ENCODE measurements around the gene ELP4.
"Not testable (repeated sequence)": the region's sequence is repeated elsewhere in the genome, so short reads cannot be mapped to it uniquely, and the experiment has no call there.

ELP4 gene

DNA sequence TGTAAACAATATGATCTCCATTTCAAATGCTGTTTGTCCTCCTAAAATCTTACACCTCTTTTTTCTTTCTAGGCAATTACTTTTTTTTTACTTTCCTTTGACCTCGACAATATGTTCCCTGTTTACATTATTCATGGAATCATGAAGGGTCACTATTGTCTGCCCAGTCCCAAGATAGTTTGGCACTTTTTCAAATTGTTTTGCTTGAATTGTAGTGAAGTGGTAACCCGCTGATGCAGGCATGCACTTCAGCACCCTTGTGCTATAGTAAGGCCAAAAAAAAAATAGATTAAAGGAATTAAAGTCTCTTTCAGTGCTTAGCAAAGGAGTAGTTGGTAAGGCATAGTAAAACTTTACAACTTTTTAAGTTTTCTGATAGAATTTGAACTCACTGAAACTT, 210.7 kb downstream of the ELP4 start:
- TF ChIP-seq, protein P1, sequence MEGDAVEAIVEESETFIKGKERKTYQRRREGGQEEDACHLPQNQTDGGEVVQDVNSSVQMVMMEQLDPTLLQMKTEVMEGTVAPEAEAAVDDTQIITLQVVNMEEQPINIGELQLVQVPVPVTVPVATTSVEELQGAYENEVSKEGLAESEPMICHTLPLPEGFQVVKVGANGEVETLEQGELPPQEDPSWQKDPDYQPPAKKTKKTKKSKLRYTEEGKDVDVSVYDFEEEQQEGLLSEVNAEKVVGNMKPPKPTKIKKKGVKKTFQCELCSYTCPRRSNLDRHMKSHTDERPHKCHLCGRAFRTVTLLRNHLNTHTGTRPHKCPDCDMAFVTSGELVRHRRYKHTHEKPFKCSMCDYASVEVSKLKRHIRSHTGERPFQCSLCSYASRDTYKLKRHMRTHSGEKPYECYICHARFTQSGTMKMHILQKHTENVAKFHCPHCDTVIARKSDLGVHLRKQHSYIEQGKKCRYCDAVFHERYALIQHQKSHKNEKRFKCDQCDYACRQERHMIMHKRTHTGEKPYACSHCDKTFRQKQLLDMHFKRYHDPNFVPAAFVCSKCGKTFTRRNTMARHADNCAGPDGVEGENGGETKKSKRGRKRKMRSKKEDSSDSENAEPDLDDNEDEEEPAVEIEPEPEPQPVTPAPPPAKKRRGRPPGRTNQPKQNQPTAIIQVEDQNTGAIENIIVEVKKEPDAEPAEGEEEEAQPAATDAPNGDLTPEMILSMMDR (IDR thresholded peaks at IDR 0.05; ENCODE audit: insufficient read depth, missing control alignments): no peak
- FAIRE-seq (no peak), DNase-seq (ENCODE audit: insufficient read length, low spot score) (no peak)

GRCh38 chr11:31720671-31721365, 211.3 kb downstream of the ELP4 start:
- TF ChIP-seq, protein P1 (IDR thresholded peaks at IDR 0.05; ENCODE audit: insufficient read depth, missing control alignments): no peak
- FAIRE-seq (no peak), DNase-seq (ENCODE audit: insufficient read length, low spot score) (no peak)

DNA sequence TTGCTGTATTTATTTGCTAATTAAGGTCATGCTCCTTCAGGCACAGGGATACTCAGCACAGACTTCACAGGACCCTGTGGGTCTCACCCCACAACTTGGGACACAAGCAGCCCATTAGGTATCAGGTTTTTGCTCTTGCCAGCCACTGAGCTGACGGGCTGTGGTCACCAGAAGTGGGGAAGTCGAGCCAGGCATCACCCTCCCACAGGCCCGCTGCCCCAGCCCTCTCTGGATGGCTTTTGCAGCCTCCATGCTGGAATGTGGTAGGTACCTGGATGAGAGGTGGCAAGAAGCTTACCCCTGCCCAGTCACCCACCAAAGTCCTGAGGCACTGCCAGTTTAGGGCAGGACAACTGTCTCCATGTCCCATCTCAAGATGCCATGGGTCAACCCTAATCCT, 213.2 kb downstream of the ELP4 start:
- FAIRE-seq (no peak), DNase-seq (ENCODE audit: insufficient read length, low spot score) (no peak)
- TF ChIP-seq, protein P1 (IDR thresholded peaks at IDR 0.05; ENCODE audit: insufficient read depth, missing control alignments): no peak

GRCh38 chr11:31725176-31725575, 215.6 kb downstream of the ELP4 start:
- DNase-seq (ENCODE audit: insufficient read length, low spot score): no peak

DNA sequence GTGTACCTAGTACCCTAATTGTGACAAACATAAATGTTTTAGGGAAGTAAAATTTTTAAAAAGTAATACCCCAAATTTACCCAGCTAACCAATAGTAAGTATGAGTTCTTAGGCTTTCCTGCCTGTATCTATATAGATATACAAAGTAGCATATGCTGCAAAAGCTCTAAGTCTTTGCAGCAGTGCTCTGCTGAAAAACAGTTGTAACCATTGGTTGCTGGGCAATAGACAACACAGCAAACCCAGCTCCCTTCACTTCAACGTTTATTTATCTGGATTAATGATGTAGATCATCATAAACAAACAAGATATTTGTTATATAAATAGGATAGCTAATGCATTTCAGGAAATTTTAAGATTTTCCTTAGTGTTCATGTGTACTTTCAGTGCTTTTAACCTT, 218.9 kb downstream of the ELP4 start:
- TF ChIP-seq, protein P1 (IDR thresholded peaks at IDR 0.05; ENCODE audit: insufficient read depth, missing control alignments): no peak
- no peak for DNase-seq (ENCODE audit: insufficient read length, low spot score)
- FAIRE-seq: no peak

More at GRCh38 chr11:31725176-31725575, 215.6 kb downstream of the ELP4 start:
- no peak for FAIRE-seq
- TF ChIP-seq, protein P1 (IDR thresholded peaks at IDR 0.05; ENCODE audit: insufficient read depth, missing control alignments): no peak

DNA sequence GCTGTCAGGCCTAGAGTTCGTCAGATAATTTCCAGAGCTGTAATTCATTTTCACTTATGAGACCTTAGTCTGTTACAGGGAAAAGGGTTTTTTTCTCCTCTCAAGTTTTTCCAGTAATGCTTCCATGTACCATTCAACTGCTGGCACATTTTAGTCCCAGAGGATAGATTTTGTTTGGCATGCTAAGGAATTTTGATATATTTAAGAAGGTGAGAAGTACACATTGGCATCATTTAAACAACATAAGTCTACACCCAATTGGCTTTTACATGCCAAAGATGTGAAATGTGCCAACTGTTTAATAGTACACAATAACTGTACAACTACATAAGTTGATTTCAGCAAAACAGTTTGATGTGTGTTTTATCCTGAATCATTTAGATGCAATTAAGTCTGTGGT, 230.6 kb downstream of the ELP4 start:
- DNase-seq (ENCODE audit: insufficient read length, low spot score): no peak
- TF ChIP-seq, protein P1 (IDR thresholded peaks at IDR 0.05; ENCODE audit: insufficient read depth, missing control alignments): no peak
- FAIRE-seq: no peak

GRCh38 chr11:31740731-31741368, 231.3 kb downstream of the ELP4 start:
- not testable (repeated sequence) for FAIRE-seq; DNase-seq (ENCODE audit: insufficient read length, low spot score)
